ENCODE results near the gene EPN1. TPM values are rescaled to one million over a fixed set of nuclear protein-coding genes. Genes with fewer than 3 reads are reported as not detected.

Gene EPN1
- total RNA-seq, 4 donors from 2014 or later = 58.7 to 214 (median 190) TPM

GRCh38 chr19:55635334-55635717, 39.7 kb upstream of the EPN1 start:
- H3K4me3 ChIP-seq = peak overlapping the region; percentile 92 to 100 (median 96)
- intact Hi-C loops (cut with DNase I; ENCODE audit: low total_unique reads) = loop anchor here (2.0 to 5.0 kb wide), 2 partner anchors 38 to 55 kb away; partner anchors contain the start of genes FIZ1 and ZNF579
- ATAC-seq = peak in 1 of 2 donors; percentile 4

GRCh38 chr19:55635856-55636440, 39.1 kb upstream of the EPN1 start:
- intact Hi-C loops (cut with DNase I; ENCODE audit: low total_unique reads) = loop anchor here (2.0 to 5.0 kb wide), 2 partner anchors 39 to 55 kb away; partner anchors contain the start of genes FIZ1 and ZNF579
- H3K4me3 ChIP-seq = peak overlapping the region; percentile 92 to 100 (median 96)
- peaks cover 50 to 54% of the 10 kb centered on the region in 2 donors for H3K4me1 ChIP-seq
- no peak for ATAC-seq
- no peaks in the 10 kb centered on the region for H3K36me3 ChIP-seq
- H3K27ac ChIP-seq = peak overlapping the region; percentile 90 to 100 (median 98)
- no peaks in the 10 kb centered on the region for H3K9me3 ChIP-seq
- no peak for DNase-seq
- in situ Hi-C loops (cut with MboI; ENCODE audit: low sequenced_read_pairs in 4 of 4) = loop anchor here in 3 of 4 donors (10.0 to 25.0 kb wide), 3 partner anchors 51 to 499 kb away; partner anchors contain the start of genes TNNT1 (in 1 of the 3) and ZNF579 (in 1 of the 3)
- no peak for TF ChIP-seq POLR2A (IDR thresholded peaks at IDR 0.05)
- TF ChIP-seq, protein P1, sequence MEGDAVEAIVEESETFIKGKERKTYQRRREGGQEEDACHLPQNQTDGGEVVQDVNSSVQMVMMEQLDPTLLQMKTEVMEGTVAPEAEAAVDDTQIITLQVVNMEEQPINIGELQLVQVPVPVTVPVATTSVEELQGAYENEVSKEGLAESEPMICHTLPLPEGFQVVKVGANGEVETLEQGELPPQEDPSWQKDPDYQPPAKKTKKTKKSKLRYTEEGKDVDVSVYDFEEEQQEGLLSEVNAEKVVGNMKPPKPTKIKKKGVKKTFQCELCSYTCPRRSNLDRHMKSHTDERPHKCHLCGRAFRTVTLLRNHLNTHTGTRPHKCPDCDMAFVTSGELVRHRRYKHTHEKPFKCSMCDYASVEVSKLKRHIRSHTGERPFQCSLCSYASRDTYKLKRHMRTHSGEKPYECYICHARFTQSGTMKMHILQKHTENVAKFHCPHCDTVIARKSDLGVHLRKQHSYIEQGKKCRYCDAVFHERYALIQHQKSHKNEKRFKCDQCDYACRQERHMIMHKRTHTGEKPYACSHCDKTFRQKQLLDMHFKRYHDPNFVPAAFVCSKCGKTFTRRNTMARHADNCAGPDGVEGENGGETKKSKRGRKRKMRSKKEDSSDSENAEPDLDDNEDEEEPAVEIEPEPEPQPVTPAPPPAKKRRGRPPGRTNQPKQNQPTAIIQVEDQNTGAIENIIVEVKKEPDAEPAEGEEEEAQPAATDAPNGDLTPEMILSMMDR (IDR thresholded peaks at IDR 0.05 in 4 of 5, conservative IDR thresholded peaks at IDR 0.05 in 1 of 5) = no peak
- no peaks in the 10 kb centered on the region for H3K27me3 ChIP-seq

More at GRCh38 chr19:55635334-55635717, 39.7 kb upstream of the EPN1 start:
- Histone ChIP-seq H3K27ac (peak overlapping the region; percentile 90 to 100 (median 98)), H3K9me3 (no peaks in the 10 kb centered on the region), H3K36me3 (no peaks in the 10 kb centered on the region), H3K4me1 (peaks cover 47 to 53% of the 10 kb centered on the region in 2 donors), H3K27me3 (no peaks in the 10 kb centered on the region)
- TF ChIP-seq, protein P1 (IDR thresholded peaks at IDR 0.05 in 4 of 5, conservative IDR thresholded peaks at IDR 0.05 in 1 of 5) = no peak
- no peak for TF ChIP-seq POLR2A (IDR thresholded peaks at IDR 0.05)
- in situ Hi-C loops (cut with MboI; ENCODE audit: low sequenced_read_pairs in 4 of 4) = loop anchor here in 3 of 4 donors (10.0 to 25.0 kb wide), 3 partner anchors 51 to 498 kb away; partner anchors contain the start of genes TNNT1 (in 1 of the 3) and ZNF579 (in 1 of the 3)
- DNase-seq = no peak

- in situ Hi-C loops (cut with MboI; ENCODE audit: low sequenced_read_pairs in 4 of 4) = loop anchor here in 3 of 4 donors (10.0 to 25.0 kb wide), 3 partner anchors 52 to 499 kb away; partner anchors contain the start of genes TNNT1 (in 1 of the 3) and ZNF579 (in 1 of the 3)
Measured at GRCh38 chr19:55636723-55637122, 38.3 kb upstream of the EPN1 start.

GRCh38 chr19:55637534-55637933, 37.5 kb upstream of the EPN1 start:
- DNase-seq = no peak
- in situ Hi-C loops (cut with MboI; ENCODE audit: low sequenced_read_pairs in 4 of 4) (loop anchor here in 3 of 4 donors (10.0 to 25.0 kb wide), 3 partner anchors 53 to 500 kb away; partner anchors contain the start of genes TNNT1 (in 1 of the 3) and ZNF579 (in 1 of the 3)), intact Hi-C loops (cut with DNase I; ENCODE audit: low total_unique reads) (loop anchor here (5.0 kb wide), 1 partner anchor 40 kb away; the partner anchor contains the start of gene FIZ1)
- TF ChIP-seq POLR2A (IDR thresholded peaks at IDR 0.05) = no peak
- TF ChIP-seq, protein P1 (IDR thresholded peaks at IDR 0.05 in 4 of 5, conservative IDR thresholded peaks at IDR 0.05 in 1 of 5) = no peak
- H3K36me3 ChIP-seq = no peaks in the 10 kb centered on the region
- no peak overlapping the region for H3K4me3 ChIP-seq
- ATAC-seq = no peak
- no peaks in the 10 kb centered on the region for H3K27me3 ChIP-seq
- no peaks in the 10 kb centered on the region for H3K9me3 ChIP-seq
- H3K4me1 ChIP-seq = peaks cover 52 to 65% of the 10 kb centered on the region in 2 donors
- H3K27ac ChIP-seq = peak overlapping the region in 2 of 4 donors; percentile 90 to 100

More at GRCh38 chr19:55636723-55637122, 38.3 kb upstream of the EPN1 start:
- H3K36me3 ChIP-seq = no peaks in the 10 kb centered on the region
- H3K4me3 ChIP-seq = peak overlapping the region in 3 of 4 donors; percentile 92 to 100 (median 92)
- H3K4me1 ChIP-seq = peaks cover 50 to 57% of the 10 kb centered on the region in 2 donors
- no peaks in the 10 kb centered on the region for H3K27me3 ChIP-seq
- no peak for TF ChIP-seq POLR2A (IDR thresholded peaks at IDR 0.05)
- TF ChIP-seq, protein P1 (IDR thresholded peaks at IDR 0.05 in 4 of 5, conservative IDR thresholded peaks at IDR 0.05 in 1 of 5) = no peak
- DNase-seq = no peak
- intact Hi-C loops (cut with DNase I; ENCODE audit: low total_unique reads) = loop anchor here (5.0 kb wide), 1 partner anchor 39 kb away; the partner anchor contains the start of gene FIZ1
- no peaks in the 10 kb centered on the region for H3K9me3 ChIP-seq
- peak overlapping the region; percentile 90 to 100 (median 98) for H3K27ac ChIP-seq
- ATAC-seq = no peak

Measured in gastrocnemius medialis (tissue), 4 donors.